SK-N-SH treated with all-trans-retinoic acid at 6 μM for 48 hours (cell line): Measurements from ENCODE around the gene SLC16A13.

Experiments
- ATAC-seq: fragments of 200-7000 bp; cut with Tn5 transposase; 3 replicates; pipeline ENCODE4 v1.9.1; 2020; ENCODE audit warnings: mild to moderate bottlenecking, moderate library complexity
- ARNTL ChIP-seq: fragments of 450-650 bp; formaldehyde crosslinking; IDR thresholded peaks from 2 replicates; pipeline ENCODE4 v1.5.0; 2020; ENCODE audit warnings: low read depth, mild to moderate bottlenecking, moderate library complexity, borderline replicate concordance
- BACH2 ChIP-seq: fragments of 250-450 bp; sonication (Bioruptor Pico); IDR thresholded peaks from 2 replicates; pipeline ENCODE4 v1.9.0; 2021; ENCODE audit warnings: mild to moderate bottlenecking, borderline replicate concordance
- CREB5 ChIP-seq: fragments of 250-450 bp; sonication (Bioruptor Pico); IDR thresholded peaks from 2 replicates; pipeline ENCODE4 v1.5.1; 2020; ENCODE audit warnings: low read depth, mild to moderate bottlenecking, moderate library complexity
- CSDC2 ChIP-seq: fragments of 250-450 bp; sonication (Bioruptor Pico); IDR thresholded peaks from 2 replicates; pipeline ENCODE4 v1.5.0; 2020; ENCODE audit warnings: mild to moderate bottlenecking, moderate library complexity
- CSRNP3 ChIP-seq: fragments of 250-450 bp; sonication (Bioruptor Pico); IDR thresholded peaks from 2 replicates; pipeline ENCODE4 v1.5.1; 2021; ENCODE audit warnings: mild to moderate bottlenecking, moderate library complexity
- ESRRG ChIP-seq: fragments of 250-450 bp; sonication (Bioruptor Pico); IDR thresholded peaks from 2 replicates; pipeline ENCODE4 v1.6.1; 2021; ENCODE audit warnings: mild to moderate bottlenecking
- PATZ1 ChIP-seq: fragments of 250-450 bp; sonication (Bioruptor Pico); IDR thresholded peaks from 2 replicates; pipeline ENCODE4 v1.8.0; 2020; ENCODE audit warnings: mild to moderate bottlenecking, moderate library complexity, borderline replicate concordance
- PPARA ChIP-seq: fragments of 250-450 bp; sonication (Bioruptor Pico); IDR thresholded peaks from 2 replicates; pipeline ENCODE4 v1.5.0; 2020; ENCODE audit warnings: mild to moderate bottlenecking, borderline replicate concordance
- RARB ChIP-seq: fragments of 250-450 bp; sonication (Bioruptor Pico); IDR thresholded peaks from 2 replicates; pipeline ENCODE4 v1.8.0; 2021; ENCODE audit warnings: mild to moderate bottlenecking, moderate library complexity
- SNAI2 ChIP-seq: fragments of 250-450 bp; sonication (Bioruptor Pico); IDR thresholded peaks from 2 replicates; pipeline ENCODE4 v1.5.0; 2020; ENCODE audit warnings: mild to moderate bottlenecking, moderate library complexity
- TOX ChIP-seq: fragments of 250-450 bp; sonication (Bioruptor Pico); IDR thresholded peaks from 2 replicates; pipeline ENCODE4 v1.8.0; 2021; ENCODE audit warnings: mild to moderate bottlenecking, moderate library complexity, borderline replicate concordance
- TSHZ2 ChIP-seq: fragments of 250-450 bp; sonication (Bioruptor Pico); IDR thresholded peaks from 2 replicates; pipeline ENCODE4 v1.5.0; 2020; ENCODE audit warnings: mild to moderate bottlenecking, moderate library complexity
- ZC3H10 ChIP-seq: fragments of 250-450 bp; sonication (Bioruptor Pico); IDR thresholded peaks from 2 replicates; pipeline ENCODE4 v1.5.1; 2021; ENCODE audit warnings: mild to moderate bottlenecking, moderate library complexity
- ZNF565 ChIP-seq: fragments of 450-650 bp; formaldehyde crosslinking; conservative IDR thresholded peaks from 2 replicates; pipeline ENCODE4 v1.5.0; 2020; ENCODE audit warnings: low read depth, mild to moderate bottlenecking, moderate library complexity
- ZNF70 ChIP-seq: fragments of 450-650 bp; formaldehyde crosslinking; IDR thresholded peaks from 2 replicates; pipeline ENCODE4 v1.5.0; 2020; ENCODE audit warnings: mild to moderate bottlenecking, moderate library complexity
- ZNF8 ChIP-seq: fragments of 450-650 bp; formaldehyde crosslinking; IDR thresholded peaks from 2 replicates; pipeline ENCODE4 v1.5.0; 2020; ENCODE audit warnings: mild to moderate bottlenecking, moderate library complexity

SLC16A13 gene

GRCh38 chr17:7074931-7075330 lies 39.1 kb downstream of the SLC16A13 start:
- ATAC-seq, result no peak
- TF ChIP-seq SNAI2 (CRISPR knock-in tag), result no peak
- TF ChIP-seq ZNF8, result no peak
- no peak for TF ChIP-seq PATZ1 (CRISPR knock-in tag)
- TF ChIP-seq ARNTL, result no peak
- TF ChIP-seq ZC3H10, result no peak
- TF ChIP-seq PPARA, result no peak

GRCh38 chr17:7077911-7078546 lies 42.2 kb downstream of the SLC16A13 start:
- no peak for ATAC-seq
- TF ChIP-seq CREB5 (CRISPR knock-in tag) (no peak), ZNF70 (CRISPR knock-in tag) (no peak), RARB (CRISPR knock-in tag) (no peak), ZC3H10 (no peak), CSRNP3 (CRISPR knock-in tag) (no peak), ZNF565 (CRISPR knock-in tag) (no peak), CSDC2 (CRISPR knock-in tag) (no peak)

GRCh38 chr17:7078711-7079110 lies 42.9 kb downstream of the SLC16A13 start:
- no peak for TF ChIP-seq TOX
- TF ChIP-seq CREB5 (CRISPR knock-in tag), result no peak
- TF ChIP-seq ZNF565 (CRISPR knock-in tag), result no peak
- TF ChIP-seq ZNF70 (CRISPR knock-in tag), result no peak
- no peak for TF ChIP-seq ZNF8
- TF ChIP-seq PATZ1 (CRISPR knock-in tag), result no peak
- no peak for TF ChIP-seq ESRRG (CRISPR knock-in tag)
- no peak for TF ChIP-seq TSHZ2 (CRISPR knock-in tag)
- TF ChIP-seq PPARA, result no peak
- TF ChIP-seq CSDC2 (CRISPR knock-in tag), result no peak
- TF ChIP-seq BACH2 (CRISPR knock-in tag), result no peak
- TF ChIP-seq, all 23 proteins: peak for 0
- ATAC-seq, result no peak
